ENCODE measurements around the gene MAP3K5. TPM values are rescaled to one million over a fixed set of nuclear protein-coding genes. Genes with fewer than 3 reads are reported as not detected.

MAP3K5 gene
- total RNA-seq, 2 experiments from 2014 or later, result 9.2 to 11.0 TPM

GRCh38 chr6:136740050-136740974 lies 52.0 kb downstream of the MAP3K5 start:
- POLR2A ChIA-PET, result interaction anchor here (1.2 kb wide), 1 partner anchor 52 kb away, joined by 5 read pairs; the partner anchor contains the start of gene MAP3K5
- CTCF ChIA-PET, result interaction anchor here (1.3 kb wide), 1 partner anchor 52 kb away, joined by 8 read pairs; the partner anchor contains the start of gene MAP3K5

- CTCF ChIA-PET, result interaction anchor here (1.3 kb wide), 1 partner anchor 53 kb away, joined by 8 read pairs; the partner anchor contains the start of gene MAP3K5
- POLR2A ChIA-PET, result interaction anchor here (1.2 kb wide), 1 partner anchor 53 kb away, joined by 5 read pairs; the partner anchor contains the start of gene MAP3K5
Measured at GRCh38 chr6:136739501-136739900, 52.8 kb downstream of the MAP3K5 start.

GRCh38 chr6:136739071-136739470 lies 53.2 kb downstream of the MAP3K5 start:
- CTCF ChIA-PET, result interaction anchor here (1.0 kb wide), 1 partner anchor 53 kb away, joined by 3 read pairs; the partner anchor contains the start of gene MAP3K5
- POLR2A ChIA-PET, result interaction anchor here (1.2 kb wide), 1 partner anchor 53 kb away, joined by 5 read pairs; the partner anchor contains the start of gene MAP3K5

- ChIA-PET CTCF (interaction anchor here (1.0 kb wide), 1 partner anchor 54 kb away, joined by 3 read pairs; the partner anchor contains the start of gene MAP3K5), POLR2A (interaction anchor here (0.6 kb wide), 1 partner anchor 23 kb away, joined by 3 read pairs; no protein-coding TSS in a partner anchor)
Measured at GRCh38 chr6:136738692-136739057, 53.6 kb downstream of the MAP3K5 start.

- ChIA-PET CTCF (interaction anchor here (1.0 kb wide), 1 partner anchor 54 kb away, joined by 3 read pairs; the partner anchor contains the start of gene MAP3K5), POLR2A (interaction anchor here (0.6 kb wide), 1 partner anchor 22 kb away, joined by 3 read pairs; no protein-coding TSS in a partner anchor)
Measured at GRCh38 chr6:136737871-136738691, 54.2 kb downstream of the MAP3K5 start.

- POLR2A ChIA-PET, result no interaction called here
Measured at GRCh38 chr6:136737374-136737844, 54.9 kb downstream of the MAP3K5 start.

GRCh38 chr6:136736281-136736960 lies 55.9 kb downstream of the MAP3K5 start:
- POLR2A ChIA-PET, result no interaction called here
- CTCF ChIA-PET, result no interaction called here

More at GRCh38 chr6:136737374-136737844, 54.9 kb downstream of the MAP3K5 start:
- CTCF ChIA-PET, result no interaction called here

- POLR2A ChIA-PET, result no interaction called here
- CTCF ChIA-PET, result no interaction called here
Measured at GRCh38 chr6:136734977-136735376, 57.3 kb downstream of the MAP3K5 start.

GRCh38 chr6:136732889-136733288 lies 59.4 kb downstream of the MAP3K5 start:
- ChIA-PET POLR2A (no interaction called here), CTCF (no interaction called here)

- CTCF ChIA-PET, result no interaction called here
- POLR2A ChIA-PET, result no interaction called here
Measured at GRCh38 chr6:136729832-136730231, 62.4 kb downstream of the MAP3K5 start.

GRCh38 chr6:136728976-136729515 lies 63.2 kb downstream of the MAP3K5 start:
- CTCF ChIA-PET, result no interaction called here
- POLR2A ChIA-PET, result interaction anchor here (0.6 kb wide), 1 partner anchor 57 kb away, joined by 11 read pairs; no protein-coding TSS in a partner anchor

GRCh38 chr6:136728033-136728939 lies 64.0 kb downstream of the MAP3K5 start:
- CTCF ChIA-PET, result interaction anchor here (0.5 kb wide), 1 partner anchor 118 kb away, joined by 3 read pairs; no protein-coding TSS in a partner anchor
- POLR2A ChIA-PET, result interaction anchor here (0.6 kb wide), 1 partner anchor 58 kb away, joined by 11 read pairs; no protein-coding TSS in a partner anchor

GRCh38 chr6:136726837-136727557 lies 65.3 kb downstream of the MAP3K5 start:
- ChIA-PET CTCF (no interaction called here), POLR2A (no interaction called here)

- ChIA-PET CTCF (no interaction called here), POLR2A (no interaction called here)
Measured at GRCh38 chr6:136725124-136725523, 67.2 kb downstream of the MAP3K5 start.

GRCh38 chr6:136723780-136724179 lies 68.5 kb downstream of the MAP3K5 start:
- POLR2A ChIA-PET, result interaction anchor here (0.6 to 1.1 kb wide), 3 partner anchors 59 to 77 kb away, joined by 3 to 6 read pairs (median 4); partner anchors contain the start of gene MAP3K5
- CTCF ChIA-PET, result no interaction called here

GRCh38 chr6:136721467-136721866 lies 70.8 kb downstream of the MAP3K5 start:
- CTCF ChIA-PET, result no interaction called here
- POLR2A ChIA-PET, result interaction anchor here (1.1 kb wide), 1 partner anchor 67 kb away, joined by 3 read pairs; no protein-coding TSS in a partner anchor

Data from activated CD8-positive, alpha-beta memory T cell treated with anti-CD3 and anti-CD28 coated beads for 36 hours (primary cell).